ENCODE data around the gene HS3ST3B1. TPM values are rescaled to one million over a fixed set of nuclear protein-coding genes. Genes with fewer than 3 reads are reported as not detected.

The HS3ST3B1 gene
- total RNA-seq, 1 experiment from 2014 or later = 2.4 TPM

GRCh38 chr17:14318109-14318917 lies 17.4 kb downstream of the HS3ST3B1 start:
- Histone ChIP-seq H2AFZ (ENCODE audit: low read depth, low read length, poor library complexity, severe bottlenecking) (no peak overlapping the region), H3K9me2 (ENCODE audit: insufficient read depth) (no peaks in the 10 kb centered on the region), H4K20me1 (ENCODE audit: insufficient read depth) (no peaks in the 10 kb centered on the region), H3K4me1 (ENCODE audit: control insufficient read depth in 1 of 2, insufficient read depth in 2 of 2, low read length in 2 of 2) (no peaks in the 10 kb centered on the region), H3K9ac (ENCODE audit: low read length) (no peak overlapping the region), H3K36me3 (ENCODE audit: control insufficient read depth in 1 of 2, insufficient read depth in 2 of 2, low read length in 2 of 2) (no peaks in the 10 kb centered on the region), H3K27ac (ENCODE audit: low read depth, low read length) (no peak overlapping the region), H3K4me3 (replicated peaks in 1 of 2; ENCODE audit: low read depth in 1 of 2, low read length in 2 of 2) (no peak overlapping the region), H3K9me3 (ENCODE audit: control insufficient read depth in 1 of 2, insufficient read depth in 1 of 2, low read depth in 1 of 2, low read length in 2 of 2) (no peaks in the 10 kb centered on the region), H3K4me2 (ENCODE audit: low read length) (no peak overlapping the region), H3K79me2 (ENCODE audit: insufficient read depth, low read length) (no peaks in the 10 kb centered on the region), H3K27me3 (ENCODE audit: insufficient read depth, low read length) (peaks cover 7% of the 10 kb centered on the region; the same call in 1 of the 2 replicates)
- intact Hi-C loops (cut with micrococcal nuclease) = no loop called here
- TF ChIP-seq JUND (IDR thresholded peaks at IDR 0.05) (no peak), CTCF (IDR thresholded peaks at IDR 0.05 in 2 of 3, conservative IDR thresholded peaks at IDR 0.05 in 1 of 3; ENCODE audit: borderline replicate concordance in 1 of 3, insufficient read depth in 1 of 3, low read depth in 2 of 3, low read length in 2 of 3) (no peak), ZFX (IDR thresholded peaks at IDR 0.05) (no peak), SIN3A (IDR thresholded peaks at IDR 0.05; ENCODE audit: low read depth) (no peak), SP1 (IDR thresholded peaks at IDR 0.05; ENCODE audit: low read depth) (no peak), MAX (IDR thresholded peaks at IDR 0.05) (no peak), ATF3 (IDR thresholded peaks at IDR 0.05) (no peak), SRF (IDR thresholded peaks at IDR 0.05; ENCODE audit: low read depth) (no peak), RAD21 (IDR thresholded peaks at IDR 0.05; ENCODE audit: low read depth) (no peak), TCF7L2 (IDR thresholded peaks at IDR 0.05; ENCODE audit: borderline replicate concordance, extremely low read depth, insufficient read depth, insufficient read length) (no peak), CBX3 (IDR thresholded peaks at IDR 0.05; ENCODE audit: low read depth) (no peak), YY1 (IDR thresholded peaks at IDR 0.05; ENCODE audit: extremely low read depth, insufficient replicate concordance, low read depth, low read length) (no peak)
- POLR2A ChIA-PET = no interaction called here
- DNase-seq (ENCODE audit: low read depth, low spot score) (no peak), ATAC-seq (no peak)
- CTCF ChIA-PET = no interaction called here
- BruUV-seq (replicated peaks) = no TSS peak
- RAD21 ChIA-PET (ENCODE audit: low non-redundant PET in 1 of 2, low total read pairs in 2 of 2, uncharacterized antibody in 2 of 2, unreplicated experiment in 2 of 2) = no interaction called here
